ENCODE measurements around the gene TSSK3. TPM values are rescaled to one million over a fixed set of nuclear protein-coding genes. Genes with fewer than 3 reads are reported as not detected.

TSSK3 gene
- total and polyA plus RNA-seq, 3 experiments from 2014 or later, result 0.33 to 1.1 (median 0.44) TPM

GRCh38 chr1:32339363-32339978, 22.9 kb upstream of the TSSK3 start:
- H3K36me3 Mint-ChIP-seq, result peaks cover 0 to 2% (median 0%) of the 10 kb centered on the region in 3 donors
- Histone ChIP-seq H3K27ac (ENCODE audit: low read depth, low read length) (no peak overlapping the region), H3K9me3 (ENCODE audit: low read length) (no peaks in the 10 kb centered on the region), H3K4me3 (ENCODE audit: low read length) (no peak overlapping the region), H3K36me3 (ENCODE audit: insufficient read depth, low read length) (no peaks in the 10 kb centered on the region), H3K4me1 (ENCODE audit: insufficient read depth, low read length) (peaks cover 25% of the 10 kb centered on the region), H3K27me3 (ENCODE audit: insufficient read depth, low read length, poor library complexity, severe bottlenecking) (no peaks in the 10 kb centered on the region)
- peak overlapping the region in 1 of 8 donors; percentile 32 for H3K27ac Mint-ChIP-seq
- H3K4me3 Mint-ChIP-seq, result no peak overlapping the region
- ChIA-PET POLR2A (no interaction called here), CTCF (interaction anchor here (1.4 kb wide), 1 partner anchor 11 kb away, joined by 3 read pairs; no protein-coding TSS in a partner anchor)
- H3K9me3 Mint-ChIP-seq, result no peaks in the 10 kb centered on the region
- H3K4me1 Mint-ChIP-seq, result peaks cover 32 to 42% (median 37%) of the 10 kb centered on the region in 3 donors
- no peak for DNase-seq
- H3K27me3 Mint-ChIP-seq, result peaks cover 0 to 2% of the 10 kb centered on the region in 2 donors

GRCh38 chr1:32341186-32341757, 21.1 kb upstream of the TSSK3 start:
- peaks cover 0 to 2% of the 10 kb centered on the region in 2 donors for H3K27me3 Mint-ChIP-seq
- no peaks in the 10 kb centered on the region for H3K9me3 ChIP-seq (ENCODE audit: low read length)
- H3K27me3 ChIP-seq (ENCODE audit: insufficient read depth, low read length, poor library complexity, severe bottlenecking), result no peaks in the 10 kb centered on the region
- no peak overlapping the region for H3K4me3 ChIP-seq (ENCODE audit: low read length)
- H3K36me3 Mint-ChIP-seq, result no peaks in the 10 kb centered on the region
- peak overlapping the region in 1 of 8 donors; percentile 64 for H3K27ac Mint-ChIP-seq
- no peak for DNase-seq
- CTCF ChIA-PET, result interaction anchor here (1.4 kb wide), 1 partner anchor 9 kb away, joined by 3 read pairs; no protein-coding TSS in a partner anchor
- H3K36me3 ChIP-seq (ENCODE audit: insufficient read depth, low read length), result no peaks in the 10 kb centered on the region
- H3K4me3 Mint-ChIP-seq, result no peak overlapping the region
- H3K27ac ChIP-seq (ENCODE audit: low read depth, low read length), result no peak overlapping the region
- no peaks in the 10 kb centered on the region for H3K9me3 Mint-ChIP-seq
- H3K4me1 Mint-ChIP-seq, result peaks cover 40 to 48% (median 42%) of the 10 kb centered on the region in 3 donors
- POLR2A ChIA-PET, result no interaction called here
- H3K4me1 ChIP-seq (ENCODE audit: insufficient read depth, low read length), result peaks cover 32% of the 10 kb centered on the region

- Histone ChIP-seq H3K27ac (ENCODE audit: low read depth, low read length) (no peak overlapping the region), H3K4me3 (ENCODE audit: low read length) (no peak overlapping the region), H3K27me3 (ENCODE audit: insufficient read depth, low read length, poor library complexity, severe bottlenecking) (no peaks in the 10 kb centered on the region), H3K9me3 (ENCODE audit: low read length) (no peaks in the 10 kb centered on the region), H3K36me3 (ENCODE audit: insufficient read depth, low read length) (no peaks in the 10 kb centered on the region), H3K4me1 (ENCODE audit: insufficient read depth, low read length) (peaks cover 25% of the 10 kb centered on the region)
- H3K27ac Mint-ChIP-seq, result peak overlapping the region in 1 of 8 donors; percentile 51
- ChIA-PET POLR2A (interaction anchor here (0.5 to 0.6 kb wide), 2 partner anchors 18 to 251 kb away, joined by 3 to 7 read pairs; no protein-coding TSS in a partner anchor), CTCF (interaction anchor here (1.2 kb wide), 1 partner anchor 8 kb away, joined by 3 read pairs; no protein-coding TSS in a partner anchor)
- no peaks in the 10 kb centered on the region for H3K36me3 Mint-ChIP-seq
- no peaks in the 10 kb centered on the region for H3K9me3 Mint-ChIP-seq
- peaks cover 38 to 47% (median 40%) of the 10 kb centered on the region in 3 donors for H3K4me1 Mint-ChIP-seq
- H3K4me3 Mint-ChIP-seq, result no peak overlapping the region
- no peak for DNase-seq
- H3K27me3 Mint-ChIP-seq, result peaks cover 0 to 2% of the 10 kb centered on the region in 2 donors
These were observed 20.4 kb upstream of the TSSK3 start for GRCh38 chr1:32341971-32342370.

GRCh38 chr1:32342704-32343103, 19.6 kb upstream of the TSSK3 start:
- POLR2A ChIA-PET, result no interaction called here
- peak overlapping the region in 3 of 7 donors; percentile 2 to 59 (median 56) for H3K4me3 Mint-ChIP-seq
- H3K4me1 Mint-ChIP-seq, result peaks cover 31 to 40% (median 33%) of the 10 kb centered on the region in 3 donors

DNA sequence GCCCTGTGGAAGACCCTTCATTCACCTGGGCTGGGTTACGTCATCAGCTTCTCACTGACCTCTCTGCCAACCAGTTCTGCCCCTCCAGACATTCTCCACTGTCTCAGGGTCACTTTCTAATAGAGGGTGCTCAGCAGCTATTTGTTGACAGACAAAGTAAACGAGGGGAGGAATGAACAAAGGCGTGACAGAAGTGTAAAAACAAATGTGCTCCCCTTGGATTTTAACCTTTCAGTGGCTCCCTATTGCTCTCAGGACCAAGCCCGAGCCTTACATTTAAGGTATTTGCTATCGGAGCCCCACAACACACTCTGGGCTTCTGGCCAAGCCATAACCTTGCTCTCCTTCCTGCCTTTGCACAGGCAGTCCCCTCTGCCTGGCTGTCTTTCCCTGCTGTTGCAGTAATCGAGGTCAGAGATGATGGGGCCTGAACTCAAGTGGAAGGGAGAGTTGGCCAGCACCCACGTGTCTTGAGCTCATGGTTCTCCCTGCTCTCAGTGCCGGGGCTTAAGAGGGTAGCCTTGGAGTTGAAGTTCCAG, 17.0 kb upstream of the TSSK3 start:
- peaks cover 0 to 2% of the 10 kb centered on the region in 2 donors for H3K27me3 Mint-ChIP-seq
- H3K4me3 ChIP-seq (ENCODE audit: low read length), result no peak overlapping the region
- peaks cover 26% of the 10 kb centered on the region for H3K4me1 ChIP-seq (ENCODE audit: insufficient read depth, low read length)
- no peak overlapping the region for H3K27ac ChIP-seq (ENCODE audit: low read depth, low read length)
- H3K4me1 Mint-ChIP-seq, result peaks cover 39 to 56% (median 41%) of the 10 kb centered on the region in 3 donors
- peak overlapping the region in 4 of 7 donors; percentile 0 to 48 (median 14) for H3K4me3 Mint-ChIP-seq
- H3K27ac Mint-ChIP-seq, result peak overlapping the region; percentile 19 to 92 (median 44)
- no peaks in the 10 kb centered on the region for H3K27me3 ChIP-seq (ENCODE audit: insufficient read depth, low read length, poor library complexity, severe bottlenecking)
- H3K36me3 ChIP-seq (ENCODE audit: insufficient read depth, low read length), result no peaks in the 10 kb centered on the region
- H3K36me3 Mint-ChIP-seq, result no peaks in the 10 kb centered on the region
- DNase-seq, result peak in 2 of 5 donors; percentile 31 to 63
- POLR2A ChIA-PET, result interaction anchor here (0.7 to 2.0 kb wide), 3 partner anchors 9 to 136 kb away, joined by 3 to 9 read pairs (median 6); partner anchors contain the start of genes DCDC2B and MARCKSL1
- CTCF ChIA-PET, result interaction anchor here (0.9 to 2.0 kb wide), 3 partner anchors 10 to 96 kb away, joined by 3 to 6 read pairs (median 5); partner anchors contain the start of gene MARCKSL1
- no peaks in the 10 kb centered on the region for H3K9me3 ChIP-seq (ENCODE audit: low read length)
- H3K9me3 Mint-ChIP-seq, result no peaks in the 10 kb centered on the region

More at GRCh38 chr1:32342704-32343103, 19.6 kb upstream of the TSSK3 start:
- Mint-ChIP-seq H3K36me3 (no peaks in the 10 kb centered on the region), H3K27ac (peak overlapping the region in 1 of 8 donors; percentile 58), H3K9me3 (no peaks in the 10 kb centered on the region), H3K27me3 (peaks cover 0 to 2% of the 10 kb centered on the region in 2 donors)
- Histone ChIP-seq H3K36me3 (ENCODE audit: insufficient read depth, low read length) (no peaks in the 10 kb centered on the region), H3K9me3 (ENCODE audit: low read length) (no peaks in the 10 kb centered on the region), H3K4me3 (ENCODE audit: low read length) (no peak overlapping the region), H3K4me1 (ENCODE audit: insufficient read depth, low read length) (peaks cover 18% of the 10 kb centered on the region), H3K27me3 (ENCODE audit: insufficient read depth, low read length, poor library complexity, severe bottlenecking) (no peaks in the 10 kb centered on the region), H3K27ac (ENCODE audit: low read depth, low read length) (no peak overlapping the region)
- CTCF ChIA-PET, result interaction anchor here (1.2 kb wide), 1 partner anchor 8 kb away, joined by 3 read pairs; no protein-coding TSS in a partner anchor
- DNase-seq, result no peak

- DNase-seq, result no peak
- ChIA-PET POLR2A (interaction anchor here (2.0 kb wide), 1 partner anchor 11 kb away, joined by 9 read pairs; the partner anchor contains the start of gene MARCKSL1), CTCF (interaction anchor here (1.2 to 2.4 kb wide), 3 partner anchors 14 to 106 kb away, joined by 3 to 7 read pairs (median 4); no protein-coding TSS in a partner anchor)
- H3K36me3 ChIP-seq (ENCODE audit: insufficient read depth, low read length), result no peaks in the 10 kb centered on the region
- Mint-ChIP-seq H3K36me3 (no peaks in the 10 kb centered on the region), H3K27ac (peak overlapping the region in 2 of 8 donors; percentile 26 to 77), H3K4me3 (peak overlapping the region in 1 of 7 donors; percentile 18), H3K9me3 (no peaks in the 10 kb centered on the region), H3K27me3 (peaks cover 0 to 2% of the 10 kb centered on the region in 2 donors), H3K4me1 (peaks cover 45 to 66% (median 46%) of the 10 kb centered on the region in 3 donors)
- no peaks in the 10 kb centered on the region for H3K9me3 ChIP-seq (ENCODE audit: low read length)
- H3K27ac ChIP-seq (ENCODE audit: low read depth, low read length), result no peak overlapping the region
- no peaks in the 10 kb centered on the region for H3K27me3 ChIP-seq (ENCODE audit: insufficient read depth, low read length, poor library complexity, severe bottlenecking)
- H3K4me1 ChIP-seq (ENCODE audit: insufficient read depth, low read length), result peaks cover 33% of the 10 kb centered on the region
- H3K4me3 ChIP-seq (ENCODE audit: low read length), result no peak overlapping the region
These were observed 15.7 kb upstream of the TSSK3 start for GRCh38 chr1:32346532-32347157.

- Histone ChIP-seq H3K4me1 (ENCODE audit: insufficient read depth, low read length) (peaks cover 44% of the 10 kb centered on the region), H3K4me3 (ENCODE audit: low read length) (no peak overlapping the region), H3K36me3 (ENCODE audit: insufficient read depth, low read length) (no peaks in the 10 kb centered on the region), H3K9me3 (ENCODE audit: low read length) (no peaks in the 10 kb centered on the region), H3K27ac (ENCODE audit: low read depth, low read length) (no peak overlapping the region), H3K27me3 (ENCODE audit: insufficient read depth, low read length, poor library complexity, severe bottlenecking) (no peaks in the 10 kb centered on the region)
- Mint-ChIP-seq H3K27ac (peak overlapping the region in 6 of 8 donors; percentile 8 to 90 (median 55)), H3K27me3 (peaks cover 0 to 2% of the 10 kb centered on the region in 2 donors), H3K4me1 (peaks cover 45 to 67% (median 52%) of the 10 kb centered on the region in 3 donors), H3K4me3 (peak overlapping the region; percentile 12 to 86 (median 34)), H3K36me3 (no peaks in the 10 kb centered on the region), H3K9me3 (no peaks in the 10 kb centered on the region)
- CTCF ChIA-PET, result no interaction called here
- no peak for DNase-seq
- POLR2A ChIA-PET, result interaction anchor here (1.0 to 4.0 kb wide), 2 partner anchors 11 to 13 kb away, joined by 3 to 34 read pairs; partner anchors contain the start of gene MARCKSL1
These were observed 13.1 kb upstream of the TSSK3 start for GRCh38 chr1:32349211-32349708.

Measured in CD8-positive, alpha-beta memory T cell (primary cell).